GM21717 (cell line): ENCODE results near the gene EYA2.
"Not testable (repeated sequence)": the region's sequence is repeated elsewhere in the genome, so short reads cannot be mapped to it uniquely, and the experiment has no call there.

Experiments
- ATAC-seq: cut with Tn5 transposase; IDR thresholded peaks from one replicate; pipeline ENCODE4 v1.9.1; 2021; ENCODE audit warnings: mild to moderate bottlenecking, moderate library complexity; ENCODE audit not compliant: unreplicated experiment

Gene EYA2, protein sequence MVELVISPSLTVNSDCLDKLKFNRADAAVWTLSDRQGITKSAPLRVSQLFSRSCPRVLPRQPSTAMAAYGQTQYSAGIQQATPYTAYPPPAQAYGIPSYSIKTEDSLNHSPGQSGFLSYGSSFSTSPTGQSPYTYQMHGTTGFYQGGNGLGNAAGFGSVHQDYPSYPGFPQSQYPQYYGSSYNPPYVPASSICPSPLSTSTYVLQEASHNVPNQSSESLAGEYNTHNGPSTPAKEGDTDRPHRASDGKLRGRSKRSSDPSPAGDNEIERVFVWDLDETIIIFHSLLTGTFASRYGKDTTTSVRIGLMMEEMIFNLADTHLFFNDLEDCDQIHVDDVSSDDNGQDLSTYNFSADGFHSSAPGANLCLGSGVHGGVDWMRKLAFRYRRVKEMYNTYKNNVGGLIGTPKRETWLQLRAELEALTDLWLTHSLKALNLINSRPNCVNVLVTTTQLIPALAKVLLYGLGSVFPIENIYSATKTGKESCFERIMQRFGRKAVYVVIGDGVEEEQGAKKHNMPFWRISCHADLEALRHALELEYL

DNA sequence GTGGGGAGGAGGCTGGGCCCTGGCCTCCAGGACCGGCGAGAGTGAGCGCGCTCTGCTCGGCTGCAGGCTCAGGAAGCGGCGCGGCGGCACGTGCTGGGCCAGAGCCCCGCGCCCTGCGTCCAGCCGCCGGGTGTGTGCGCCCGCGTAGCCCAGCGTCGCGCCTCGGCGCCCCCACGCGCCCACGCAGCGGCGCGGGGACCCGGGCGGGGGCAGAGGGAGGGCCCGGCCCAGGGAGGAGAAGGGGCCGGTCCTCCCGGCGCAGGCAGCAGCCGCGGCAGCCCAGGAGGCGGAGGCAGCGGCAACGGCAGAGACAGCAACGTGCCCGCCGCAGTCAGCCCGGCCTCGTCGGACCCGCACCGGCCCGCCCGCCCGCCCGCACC lies at the start of gene EYA2:
Gene EYA2, plus strand, starts transcription at position 265 of the 380 bp plus-strand sequence. CDS start 95,168 bp downstream, outside the sequence.
- no peak for ATAC-seq

DNA sequence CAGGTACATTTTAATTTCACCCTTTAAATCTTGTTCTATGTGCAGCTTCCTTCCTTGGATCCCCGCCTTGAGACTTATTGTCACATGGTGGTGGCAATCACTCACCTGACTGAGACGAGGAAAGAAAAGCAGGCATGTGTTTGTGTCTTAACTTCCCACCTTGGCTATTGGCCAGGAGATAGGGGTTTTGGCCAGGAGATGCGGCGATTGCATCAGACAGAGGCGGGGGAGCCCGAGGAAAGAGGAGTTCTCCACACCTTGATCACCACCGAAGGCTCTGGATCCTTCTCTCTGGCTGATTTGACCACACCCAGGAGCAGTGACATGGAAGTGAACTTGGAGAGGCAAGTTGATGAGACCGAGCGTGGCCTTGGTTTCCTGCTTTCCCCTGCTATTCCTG lies 49.7 kb upstream of the EYA2 start:
- no peak for ATAC-seq

DNA sequence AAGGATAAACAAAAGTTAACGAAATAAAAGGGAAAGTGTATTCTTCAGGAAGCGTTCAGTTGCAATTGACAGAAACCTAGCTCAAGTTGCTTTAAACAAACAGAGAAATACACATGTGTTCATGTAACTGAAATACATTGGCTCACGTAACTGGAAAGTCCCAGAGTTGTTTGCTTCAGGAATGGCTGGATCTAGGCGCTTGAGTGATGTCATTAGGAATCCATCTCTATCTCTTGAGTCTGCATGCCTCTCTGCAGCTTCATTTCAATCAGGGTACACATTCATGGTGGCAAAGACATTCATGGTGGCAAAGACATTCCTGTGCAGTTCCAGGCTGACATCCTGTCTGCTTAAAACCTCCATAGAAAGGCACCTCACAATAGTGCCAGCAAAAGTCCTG lies 45.4 kb upstream of the EYA2 start:
- ATAC-seq: no peak

DNA sequence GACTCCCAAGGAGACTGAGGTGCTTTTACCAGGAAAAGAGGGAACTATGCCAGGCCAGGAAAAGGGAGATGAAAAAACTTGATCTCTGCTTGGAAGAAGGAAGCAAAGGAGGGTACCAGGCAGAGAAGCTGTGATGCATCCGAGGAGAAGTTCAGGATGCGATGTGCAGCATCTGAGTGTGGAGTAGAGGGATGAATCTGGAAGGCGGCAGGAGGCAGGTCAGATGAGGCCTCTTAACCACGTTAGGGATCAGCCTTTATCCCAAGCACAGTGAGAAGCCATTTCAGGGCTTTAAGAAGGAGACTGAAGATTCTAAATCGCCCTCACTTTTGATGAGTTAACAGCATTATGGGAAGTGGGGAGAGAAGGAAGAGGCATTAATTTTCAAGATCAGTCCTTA lies 44.9 kb upstream of the EYA2 start:
- no peak for ATAC-seq

DNA sequence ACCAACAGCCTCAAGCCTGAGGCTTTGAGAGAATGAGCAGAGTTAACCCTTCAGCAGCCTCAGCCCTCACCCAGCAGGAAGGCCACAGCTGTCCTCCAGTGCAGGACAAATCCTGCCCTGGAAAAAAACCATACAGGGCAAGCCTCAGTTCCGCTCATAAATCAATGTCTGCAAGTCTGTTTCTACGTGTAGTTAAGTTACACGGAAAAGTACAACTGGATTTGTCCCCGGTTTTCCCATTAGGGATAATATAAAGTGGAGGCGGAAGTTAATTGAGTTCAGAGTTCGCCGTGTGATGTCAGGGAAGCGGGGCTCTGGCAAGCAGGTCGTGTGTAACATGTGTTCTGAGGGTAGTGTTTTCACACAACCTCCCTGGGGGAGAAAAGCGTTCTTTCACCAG lies 44.2 kb upstream of the EYA2 start:
- ATAC-seq: no peak

DNA sequence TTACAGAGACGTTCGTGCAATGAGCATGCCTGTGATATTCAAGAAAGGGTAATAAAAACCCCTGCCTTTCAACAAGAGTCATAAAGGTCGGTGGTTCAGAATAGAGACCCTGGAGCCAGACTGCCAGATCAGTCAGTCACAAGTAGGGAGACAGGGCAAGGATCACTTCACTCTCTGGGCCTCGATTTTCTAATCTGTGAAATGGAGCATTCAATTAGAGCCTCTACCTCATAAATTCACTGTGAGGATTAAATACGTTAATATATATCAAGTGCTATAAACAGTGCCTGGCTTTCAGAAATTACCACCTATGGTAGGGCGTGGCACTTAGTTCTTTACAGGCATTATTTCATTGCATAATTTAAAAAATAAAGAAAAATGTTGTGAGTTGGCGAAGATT lies 43.7 kb upstream of the EYA2 start:
- no peak for ATAC-seq

DNA sequence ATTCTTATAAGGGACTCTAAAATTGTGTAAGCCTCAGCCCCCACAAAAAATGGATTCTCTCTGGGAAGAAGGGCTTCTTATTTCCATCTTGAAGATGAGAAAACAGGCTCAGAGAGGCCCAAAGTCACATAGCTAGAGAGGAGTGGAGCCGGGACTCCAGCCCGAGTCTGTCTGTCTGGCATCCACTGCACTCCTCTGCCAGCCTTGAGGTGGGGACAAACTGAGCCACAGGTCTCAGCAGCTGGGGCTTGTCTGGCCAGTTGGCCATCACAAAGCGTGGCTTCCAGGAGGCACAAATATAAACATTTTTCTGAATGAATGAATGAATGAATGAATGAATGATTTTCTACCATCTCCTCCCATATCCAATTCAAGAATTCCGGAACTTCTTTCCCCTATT lies 42.9 kb upstream of the EYA2 start:
- ATAC-seq: no peak

DNA sequence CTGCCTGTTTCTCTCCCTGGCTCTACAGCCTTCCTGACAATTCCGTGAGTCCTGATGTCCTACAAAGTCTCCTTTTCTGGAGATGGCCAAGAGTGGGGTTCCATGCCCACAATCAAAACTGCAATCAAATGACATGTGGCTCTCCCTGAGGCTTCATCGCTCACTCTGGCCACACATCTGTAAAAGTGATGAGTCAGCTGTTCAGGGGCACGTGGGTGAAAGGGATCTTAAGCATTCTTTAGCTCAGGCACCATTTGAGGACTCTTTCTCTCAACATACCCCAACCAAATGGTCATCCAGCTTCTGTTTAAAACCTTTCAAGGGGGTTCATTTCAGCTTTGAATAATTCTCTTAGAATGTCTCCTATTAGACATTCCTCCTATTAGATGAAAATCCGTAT lies 42.3 kb upstream of the EYA2 start:
- ATAC-seq: no peak

DNA sequence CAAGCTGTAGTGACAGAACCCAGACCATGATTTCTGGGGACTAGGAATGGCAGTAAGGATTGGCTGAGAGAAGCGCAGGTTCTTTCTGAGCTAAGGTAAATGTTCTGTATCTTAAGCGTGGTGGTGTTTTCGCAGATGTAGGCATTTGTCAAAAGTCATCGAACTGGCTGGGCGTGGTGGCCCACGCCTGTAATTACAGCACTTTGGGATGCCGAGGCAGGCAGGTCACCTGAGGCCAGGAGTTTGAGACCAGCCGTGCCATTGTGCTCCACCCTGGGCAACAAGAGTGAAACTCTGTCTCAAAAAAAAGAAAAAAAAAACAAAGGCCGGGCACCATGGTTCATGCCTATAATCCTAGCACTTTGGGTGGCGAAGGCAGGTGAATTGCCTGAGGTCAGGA lies 40.7 kb upstream of the EYA2 start:
- no peak for ATAC-seq

DNA sequence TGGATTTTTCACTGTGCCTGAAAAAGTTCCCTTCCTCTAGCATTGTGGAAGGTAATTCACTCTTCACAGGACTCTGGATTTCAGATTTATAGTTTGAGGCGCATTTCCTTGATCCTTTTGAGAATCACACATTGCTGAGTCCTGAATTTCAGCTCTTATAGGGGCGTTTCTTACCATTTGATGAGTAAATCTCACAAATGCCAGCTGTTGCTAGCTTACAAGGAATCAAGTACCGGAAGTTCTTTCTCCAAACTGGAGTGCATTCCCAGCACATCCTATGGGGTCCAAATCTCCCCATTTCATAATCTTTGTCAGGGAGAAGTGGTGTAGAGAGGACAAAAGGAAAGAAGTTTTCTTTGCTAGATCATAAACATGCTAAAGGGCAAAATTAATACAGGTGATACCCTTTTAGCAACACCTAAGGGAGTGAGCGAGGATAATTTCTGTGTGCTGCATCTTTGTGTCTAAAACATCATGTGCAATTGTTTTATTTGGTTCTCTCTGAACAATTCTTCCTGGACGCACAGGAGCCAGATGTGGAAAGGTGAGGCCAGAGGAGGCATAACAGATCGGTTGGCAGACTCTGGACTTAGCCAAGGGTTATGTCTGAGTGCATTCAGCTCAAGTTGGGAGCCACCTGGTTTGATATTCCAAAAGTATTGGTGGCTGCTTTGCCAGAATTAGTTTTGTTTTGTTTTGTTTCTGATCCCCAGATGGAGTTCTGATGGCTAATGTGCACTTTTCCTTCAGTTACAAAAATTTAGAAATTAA lies 37.4 kb upstream of the EYA2 start:
- ATAC-seq: no peak

DNA sequence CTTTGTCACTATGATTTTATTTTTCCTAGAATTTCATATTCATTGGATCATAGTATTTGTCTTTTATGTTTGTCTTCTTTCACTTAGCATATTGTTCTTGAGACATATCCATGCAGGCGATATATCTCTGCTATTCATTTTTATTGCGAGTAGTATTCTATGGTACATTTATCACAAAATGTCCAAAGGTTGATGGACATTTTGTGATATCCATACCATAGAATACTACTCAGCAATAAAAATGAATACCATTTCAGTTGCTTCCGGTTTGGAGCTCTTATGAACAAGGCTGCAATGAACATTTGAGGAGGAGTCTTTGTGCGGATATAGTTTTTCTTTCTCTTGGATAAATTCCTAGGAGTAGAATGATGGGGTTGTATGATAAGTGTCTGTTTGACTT lies 28.8 kb upstream of the EYA2 start:
- ATAC-seq: no peak

DNA sequence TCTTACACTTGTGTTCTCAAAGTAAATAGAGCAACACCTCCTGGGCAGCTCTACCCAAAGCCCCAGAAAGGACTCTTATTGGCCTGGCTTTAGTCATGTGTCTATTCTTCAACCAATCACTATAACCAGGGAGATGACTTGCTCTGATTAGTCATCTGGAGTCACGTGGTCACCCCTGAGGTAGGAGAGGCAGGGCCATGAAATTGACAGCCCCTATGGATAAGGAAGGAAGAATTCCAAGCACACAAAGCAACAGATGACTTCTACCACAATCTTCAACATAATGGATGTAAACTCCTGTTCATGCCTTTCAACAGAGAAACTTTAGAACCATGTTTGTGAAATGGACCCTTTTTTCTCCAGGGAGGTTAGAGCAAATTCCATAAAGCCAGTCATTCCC lies 24.6 kb upstream of the EYA2 start:
- no peak for ATAC-seq

DNA sequence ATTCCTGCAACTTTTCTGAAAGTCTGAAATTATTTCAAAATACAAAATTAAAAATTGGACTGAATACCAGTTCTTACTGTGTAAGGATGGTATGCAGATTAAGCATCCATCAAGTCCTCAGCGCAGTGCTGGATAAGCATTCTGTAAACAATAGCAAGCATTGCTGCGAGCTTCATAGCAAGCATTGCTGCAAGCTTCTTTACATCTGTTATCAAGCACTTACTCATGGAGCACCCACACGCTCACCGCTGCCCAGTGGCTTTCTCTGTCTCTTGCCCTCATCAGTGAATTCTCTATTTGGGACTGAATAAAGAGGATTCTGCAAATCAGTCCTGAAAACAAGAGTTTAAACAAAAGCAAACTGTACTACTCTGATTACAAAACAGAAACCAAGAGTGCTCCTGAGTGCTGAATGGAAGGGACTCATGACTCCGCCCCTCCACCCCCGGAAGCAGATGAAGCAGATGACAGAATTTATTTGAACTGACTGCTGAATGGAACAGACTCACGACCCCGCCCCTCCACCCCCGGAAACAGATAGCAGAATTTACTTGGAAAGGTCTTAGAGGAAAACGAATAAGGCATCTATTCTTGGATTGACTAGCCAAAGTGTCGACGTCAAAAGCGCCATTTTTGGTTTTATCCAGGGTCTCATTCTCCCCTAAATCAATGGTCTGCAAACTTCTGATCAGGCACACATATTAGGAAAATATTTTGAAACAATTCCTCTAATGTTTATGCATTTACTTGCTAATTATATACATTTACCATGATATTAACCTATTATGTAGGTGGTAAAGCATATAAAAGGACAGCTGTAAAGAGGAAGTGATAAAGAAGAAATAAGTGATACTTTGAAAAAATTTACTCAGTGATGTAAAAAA lies 22.1 kb upstream of the EYA2 start:
- no peak for ATAC-seq

DNA sequence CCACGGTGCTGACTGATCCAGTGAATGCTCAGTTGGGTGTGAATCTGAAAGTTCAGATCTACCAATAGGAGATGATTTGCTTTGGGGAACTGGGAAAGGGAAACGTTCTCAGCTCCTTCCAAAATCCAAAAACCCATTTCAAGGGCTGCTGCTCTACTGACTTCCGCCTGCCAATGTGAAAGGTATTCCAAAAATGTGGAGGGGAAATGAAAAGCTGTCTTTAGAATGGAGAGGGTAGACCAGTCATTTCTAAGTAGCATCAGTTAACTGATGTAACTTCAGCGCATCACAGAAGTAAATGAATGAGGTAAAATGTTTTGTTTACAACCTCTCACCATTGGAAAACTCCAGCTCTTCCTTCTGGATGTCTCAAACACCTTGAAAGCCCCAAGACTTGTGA lies 19.6 kb upstream of the EYA2 start:
- no peak for ATAC-seq

DNA sequence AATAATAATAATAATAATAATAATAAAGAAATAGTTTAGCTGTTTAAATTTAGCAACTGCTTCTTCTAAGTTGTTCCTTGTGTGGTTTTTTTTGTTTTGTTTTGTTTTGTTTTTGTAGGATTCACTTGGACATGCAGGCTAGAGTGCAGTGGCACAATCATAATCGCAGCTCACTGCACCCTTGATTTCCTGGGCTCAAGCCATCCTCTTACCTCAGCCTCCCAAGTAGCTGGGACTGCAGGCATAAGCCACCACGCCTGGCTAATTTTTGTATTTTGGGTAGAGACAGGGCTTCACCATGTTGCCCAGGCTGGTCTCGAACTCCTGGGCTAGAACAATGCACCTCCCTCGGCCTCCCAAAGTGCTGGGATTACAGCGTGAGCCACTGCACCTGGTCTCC lies 15.3 kb upstream of the EYA2 start:
- no peak for ATAC-seq

DNA sequence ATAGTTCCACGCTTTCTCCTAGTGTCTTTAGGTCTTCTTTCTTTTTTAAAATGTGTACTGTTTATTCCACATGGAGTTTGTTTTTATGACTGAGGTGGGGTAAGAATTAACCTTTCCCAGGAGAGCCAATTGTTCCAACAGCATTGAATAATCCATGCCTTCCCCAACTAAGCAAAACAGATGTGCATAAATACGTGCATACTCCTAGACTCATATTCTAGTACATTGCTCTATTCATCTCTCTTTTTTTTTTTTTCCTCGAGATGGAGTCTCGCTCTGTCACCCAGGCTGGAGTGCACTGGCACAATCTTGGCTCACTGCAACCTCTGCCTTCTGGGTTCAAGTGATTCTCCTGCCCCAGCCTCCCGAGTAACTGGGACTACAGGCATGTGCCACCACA lies 14.7 kb upstream of the EYA2 start:
- ATAC-seq: not testable (repeated sequence)

DNA sequence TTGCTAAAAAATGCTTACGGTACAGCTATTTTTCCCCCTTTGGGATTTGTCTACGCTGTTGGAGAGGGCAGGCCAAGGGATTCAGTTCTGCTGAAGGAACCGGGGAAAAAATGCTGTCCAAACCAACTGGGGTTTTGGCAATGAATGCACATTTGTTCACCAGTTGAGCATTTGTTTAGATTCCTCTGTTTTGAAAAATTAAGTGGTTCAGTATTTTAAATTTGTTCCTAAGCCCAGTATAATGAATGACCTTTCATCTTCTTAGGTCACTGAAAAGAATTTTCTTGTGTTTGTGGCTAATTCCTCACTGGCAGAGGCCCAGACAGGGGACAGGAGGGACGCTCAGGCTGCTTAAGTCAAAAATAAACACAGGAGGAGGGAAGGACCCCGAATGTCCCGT lies 10.8 kb upstream of the EYA2 start:
- no peak for ATAC-seq

DNA sequence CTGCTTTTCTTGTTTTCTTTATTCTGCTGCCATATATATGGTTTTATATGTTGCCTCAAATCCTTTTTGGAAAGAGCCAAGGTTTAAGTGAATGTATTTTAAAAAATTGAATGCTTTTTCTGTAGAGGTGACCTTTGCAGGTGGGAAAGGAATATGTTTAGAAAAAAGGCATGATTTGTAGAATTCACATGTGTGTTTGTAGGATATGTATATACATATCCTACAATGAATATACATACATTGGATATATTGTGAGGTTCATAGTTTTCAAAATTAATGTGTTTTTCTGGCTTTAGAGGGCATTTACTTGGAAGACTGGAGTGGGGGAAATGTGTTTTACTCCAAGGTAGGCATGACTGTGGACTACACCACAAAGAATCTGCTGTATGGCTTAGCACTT lies 4.0 kb upstream of the EYA2 start:
- ATAC-seq: no peak

DNA sequence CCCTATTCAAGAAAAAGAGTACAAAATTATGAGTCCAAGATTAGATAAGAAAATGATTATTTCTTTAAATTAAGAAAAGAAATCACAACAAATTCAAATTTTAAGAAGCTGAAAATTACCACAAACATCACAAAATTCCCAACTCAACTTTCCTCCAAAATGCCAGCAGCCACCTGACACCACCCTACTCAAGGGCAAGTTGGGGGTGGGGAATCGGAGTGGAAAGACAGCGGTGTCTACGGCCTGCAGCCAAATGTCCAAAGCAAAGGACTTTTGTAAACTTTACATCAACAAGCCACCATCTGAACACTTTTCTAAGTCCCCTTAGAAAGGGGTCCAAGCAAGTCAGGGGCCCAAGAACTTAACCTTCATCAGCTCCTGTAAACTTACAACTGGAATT lies 1.6 kb upstream of the EYA2 start:
- ATAC-seq: no peak

DNA sequence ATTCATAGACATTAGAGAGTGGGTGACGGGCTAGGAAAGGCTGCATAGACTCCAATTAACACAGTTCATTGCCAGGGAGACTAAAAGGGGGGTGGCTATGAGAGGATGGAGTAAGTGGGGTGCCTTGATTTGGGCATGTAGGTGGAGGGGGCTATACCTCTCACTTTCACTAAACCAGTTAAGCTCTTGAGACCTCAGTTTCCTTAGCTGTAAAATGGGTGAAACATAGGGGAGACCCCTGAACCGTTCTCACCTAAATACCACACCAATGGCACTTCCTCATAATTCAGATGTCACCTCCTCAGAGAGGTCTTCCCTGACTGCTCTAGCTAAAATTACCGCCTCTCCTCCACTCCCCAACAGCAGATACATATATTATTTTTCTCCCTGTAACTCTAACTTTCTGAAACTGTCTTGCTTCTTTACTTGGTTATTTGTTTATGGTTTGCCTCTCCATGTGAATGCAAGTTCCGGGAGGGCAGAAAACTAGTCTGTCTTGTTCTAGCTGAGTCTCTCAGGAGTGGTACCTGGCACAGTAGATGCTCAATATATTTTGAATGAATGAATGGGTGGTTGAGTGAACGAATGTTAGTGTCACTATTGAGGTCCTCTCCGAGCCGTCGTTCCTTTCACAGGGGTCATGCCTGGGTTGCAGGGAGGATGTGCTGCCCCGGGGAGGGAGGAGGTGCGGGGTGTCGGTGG lies 615 bp upstream of the EYA2 start:
- ATAC-seq: no peak
